ENCODE data around the gene WDCP.
"Not testable (repeated sequence)": the region's sequence is repeated elsewhere in the genome, so short reads cannot be mapped to it uniquely, and the experiment has no call there.

WDCP gene

GRCh38 chr2:24058564-24059271, 11.5 kb upstream of the WDCP start:
- no peak for DNase-seq

GRCh38 chr2:24055750-24056149, 8.6 kb upstream of the WDCP start:
- no peak for DNase-seq

- no peak for DNase-seq
Measured at GRCh38 chr2:24054366-24055010, 7.3 kb upstream of the WDCP start.

- DNase-seq: no peak
Measured at GRCh38 chr2:24052951-24053350, 5.8 kb upstream of the WDCP start.

- no peak for DNase-seq
Measured at GRCh38 chr2:24051833-24052232, 4.6 kb upstream of the WDCP start.

- DNase-seq: peak; percentile 32
Measured at GRCh38 chr2:24050041-24050979, 3.1 kb upstream of the WDCP start.

- peak; percentile 58 for DNase-seq
Measured at GRCh38 chr2:24049485-24050021, 2.4 kb upstream of the WDCP start, which contains the start of gene FKBP1B. FKBP1B (plus strand) TSS chr2:24049741; CDS start chr2:24049850, 109 bp downstream.

GRCh38 chr2:24048769-24049484, 1.7 kb upstream of the WDCP start:
- peak; percentile 18 for DNase-seq

- DNase-seq: no peak
Measured at GRCh38 chr2:24047703-24048033, 477 bp upstream of the WDCP start.

- DNase-seq: no peak
Measured at GRCh38 chr2:24046599-24046929, 627 bp downstream of the WDCP start.

- DNase-seq: no peak
Measured at GRCh38 chr2:24045511-24046508, 1.4 kb downstream of the WDCP start.

GRCh38 chr2:24043133-24043532, 4.1 kb downstream of the WDCP start:
- not testable (repeated sequence) for DNase-seq

- DNase-seq: no peak
Measured at GRCh38 chr2:24040511-24040910, 6.7 kb downstream of the WDCP start.

- DNase-seq: no peak
Measured at GRCh38 chr2:24038786-24039499, 8.2 kb downstream of the WDCP start.

- DNase-seq: no peak
Measured at GRCh38 chr2:24026233-24026632, 21.0 kb downstream of the WDCP start.

GRCh38 chr2:24024996-24025663, 22.1 kb downstream of the WDCP start:
- DNase-seq: no peak

GRCh38 chr2:24024018-24024417, 23.2 kb downstream of the WDCP start:
- DNase-seq: no peak

GRCh38 chr2:24022975-24023575, 24.1 kb downstream of the WDCP start:
- DNase-seq: no peak

- no peak for DNase-seq
Measured at GRCh38 chr2:24022324-24022974, 24.7 kb downstream of the WDCP start.
